ENCODE measurements around the gene GNG8. TPM values are rescaled to one million over a fixed set of nuclear protein-coding genes. Genes with fewer than 3 reads are reported as not detected.

GNG8 gene
- total RNA-seq (not detected), polyA plus RNA-seq (not detected)

DNA sequence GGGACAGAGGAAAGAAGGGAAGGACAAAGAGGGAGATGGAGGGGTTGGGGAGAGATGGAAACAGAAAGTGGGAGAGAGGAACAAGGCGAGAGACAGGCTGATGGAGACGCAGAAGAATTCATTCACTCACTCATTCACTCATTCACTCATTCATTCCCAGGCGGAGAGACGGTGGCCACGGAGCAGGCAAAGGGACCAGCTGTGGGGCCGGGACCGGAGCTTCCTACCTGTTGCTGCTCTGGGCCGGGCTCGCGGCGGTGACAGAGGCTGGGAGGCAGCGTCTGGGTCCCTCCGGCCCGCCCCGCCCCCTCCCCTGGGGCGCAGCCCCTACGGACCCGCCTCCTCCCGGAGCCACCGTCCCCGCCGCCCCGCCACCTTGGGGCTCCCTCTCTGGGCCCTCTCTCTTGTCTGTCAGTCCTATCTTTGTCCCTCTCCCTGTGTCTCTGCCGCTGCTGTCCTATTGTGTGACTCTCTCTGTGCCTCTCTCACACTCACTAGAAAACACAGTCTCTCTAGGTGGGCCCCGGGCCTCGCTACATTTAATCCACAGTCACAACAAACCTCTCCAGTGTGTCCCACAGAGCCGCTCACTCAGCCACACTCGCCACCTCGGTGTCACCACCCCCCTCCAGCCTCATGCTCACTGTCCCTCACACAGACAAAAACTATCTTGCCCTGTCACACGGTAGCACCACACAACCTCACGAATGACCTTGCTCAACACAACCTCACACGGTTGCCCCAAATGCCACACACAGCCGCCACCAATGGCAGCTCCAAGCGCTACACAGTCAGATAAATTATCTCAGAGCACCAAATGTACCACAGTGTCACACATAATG is at the start of gene GNG8:
GNG8 (minus strand) TSS at position 283 of the 842 bp plus-strand sequence. CDS start 1,520 bp downstream, outside the sequence.
- Histone ChIP-seq H3K36me3 (no peaks in the 10 kb centered on the region), H3K27me3 (no peaks in the 10 kb centered on the region), H3K4me3 (no peak within 1 kb of the TSS), H3K9me3 (no peaks in the 10 kb centered on the region), H3K4me1 (peaks cover 0 to 49% (median 43%) of the 10 kb centered on the region in 4 donors), H3K27ac (peak within 1 kb of the TSS in 1 of 4 donors; percentile 11)
- intact Hi-C loops (cut with DNase I): loop anchor here (2.0 kb wide), 1 partner anchor 21 kb away; no protein-coding TSS in a partner anchor
- TF ChIP-seq POLR2A (IDR thresholded peaks at IDR 0.05) (no peak), POLR2AphosphoS5 (IDR thresholded peaks at IDR 0.05) (no peak), EP300 (IDR thresholded peaks at IDR 0.05) (no peak)
- TF ChIP-seq, protein P1, sequence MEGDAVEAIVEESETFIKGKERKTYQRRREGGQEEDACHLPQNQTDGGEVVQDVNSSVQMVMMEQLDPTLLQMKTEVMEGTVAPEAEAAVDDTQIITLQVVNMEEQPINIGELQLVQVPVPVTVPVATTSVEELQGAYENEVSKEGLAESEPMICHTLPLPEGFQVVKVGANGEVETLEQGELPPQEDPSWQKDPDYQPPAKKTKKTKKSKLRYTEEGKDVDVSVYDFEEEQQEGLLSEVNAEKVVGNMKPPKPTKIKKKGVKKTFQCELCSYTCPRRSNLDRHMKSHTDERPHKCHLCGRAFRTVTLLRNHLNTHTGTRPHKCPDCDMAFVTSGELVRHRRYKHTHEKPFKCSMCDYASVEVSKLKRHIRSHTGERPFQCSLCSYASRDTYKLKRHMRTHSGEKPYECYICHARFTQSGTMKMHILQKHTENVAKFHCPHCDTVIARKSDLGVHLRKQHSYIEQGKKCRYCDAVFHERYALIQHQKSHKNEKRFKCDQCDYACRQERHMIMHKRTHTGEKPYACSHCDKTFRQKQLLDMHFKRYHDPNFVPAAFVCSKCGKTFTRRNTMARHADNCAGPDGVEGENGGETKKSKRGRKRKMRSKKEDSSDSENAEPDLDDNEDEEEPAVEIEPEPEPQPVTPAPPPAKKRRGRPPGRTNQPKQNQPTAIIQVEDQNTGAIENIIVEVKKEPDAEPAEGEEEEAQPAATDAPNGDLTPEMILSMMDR (IDR thresholded peaks at IDR 0.05): no peak
- DNase-seq: no peak
- WGBS, 2 donors: 14 to 34% methylated on average over 34 of the region's 34 CpGs

DNA sequence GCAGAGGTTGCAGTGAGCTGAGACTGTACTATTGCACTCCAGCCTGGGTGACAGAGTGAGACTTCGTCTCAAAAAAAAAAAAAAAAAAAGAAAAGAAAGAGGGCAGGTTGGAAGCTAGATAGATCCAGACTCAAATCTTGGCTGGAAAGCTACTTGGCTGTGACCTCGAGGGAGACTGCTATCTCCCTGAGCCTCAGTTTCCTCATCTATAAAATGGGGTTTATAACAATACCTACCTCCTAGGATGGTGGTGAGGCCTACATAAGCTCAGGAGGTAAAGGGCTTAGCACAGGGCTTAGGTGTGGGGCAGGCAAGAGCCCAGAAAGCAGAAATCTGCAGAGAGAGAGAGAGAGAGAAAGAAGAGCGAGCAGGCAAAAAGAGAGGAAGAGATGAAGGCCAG is 49.2 kb upstream of the GNG8 start:
- no peaks in the 10 kb centered on the region for H3K4me1 ChIP-seq
- no peaks in the 10 kb centered on the region for H3K9me3 ChIP-seq
- H3K36me3 ChIP-seq: peaks cover 16 to 97% (median 55%) of the 10 kb centered on the region in 4 donors
- no peaks in the 10 kb centered on the region for H3K27me3 ChIP-seq
- H3K4me3 ChIP-seq: no peak overlapping the region
- no peak overlapping the region for H3K27ac ChIP-seq
- TF ChIP-seq, protein P1 (IDR thresholded peaks at IDR 0.05): no peak
- no peak for TF ChIP-seq EP300 (IDR thresholded peaks at IDR 0.05)
- no peak for TF ChIP-seq POLR2AphosphoS5 (IDR thresholded peaks at IDR 0.05)
- TF ChIP-seq POLR2A (IDR thresholded peaks at IDR 0.05): no peak
- DNase-seq: no peak
- intact Hi-C loops (cut with DNase I): no loop called here
- WGBS, 2 donors: 77 to 79% methylated on average over 3 of the region's 3 CpGs

DNA sequence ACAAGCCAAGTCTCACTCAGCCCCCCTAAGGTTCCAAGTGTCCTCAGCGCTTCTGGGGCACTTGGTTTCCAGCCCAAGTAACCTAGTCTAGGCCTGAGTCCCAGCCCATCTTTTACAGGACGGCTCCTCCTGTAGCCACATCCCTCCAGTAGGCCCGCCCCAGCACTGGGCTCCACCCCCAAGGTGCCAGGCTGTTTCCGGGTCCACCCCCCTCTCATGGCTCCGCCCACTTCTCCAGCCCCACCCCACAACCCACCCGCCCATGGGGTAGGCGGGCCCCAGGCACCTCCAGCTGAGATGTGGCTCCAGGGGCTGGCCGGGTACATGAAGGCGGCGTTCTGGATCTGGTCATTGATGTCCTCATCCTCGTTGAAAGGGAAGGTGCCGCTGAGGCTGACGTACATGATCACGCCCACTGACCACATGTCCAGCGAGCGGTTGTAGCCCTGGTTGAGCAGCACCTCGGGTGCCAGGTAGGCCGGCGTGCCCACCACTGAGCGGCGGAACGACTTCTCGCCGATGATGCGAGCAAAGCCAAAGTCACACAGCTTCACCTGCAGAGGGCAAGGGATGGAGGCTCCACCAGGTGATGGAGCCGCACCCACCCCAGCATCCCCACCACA is 42.2 kb upstream of the GNG8 start:
- Histone ChIP-seq H3K36me3 (peaks cover 6 to 94% (median 47%) of the 10 kb centered on the region in 4 donors), H3K9me3 (no peaks in the 10 kb centered on the region), H3K4me3 (no peak overlapping the region), H3K27ac (no peak overlapping the region), H3K27me3 (no peaks in the 10 kb centered on the region), H3K4me1 (no peaks in the 10 kb centered on the region)
- WGBS, 2 donors: 87 to 88% methylated on average over 26 of the region's 26 CpGs
- DNase-seq: no peak
- TF ChIP-seq EP300 (IDR thresholded peaks at IDR 0.05): no peak
- TF ChIP-seq POLR2AphosphoS5 (IDR thresholded peaks at IDR 0.05): no peak
- TF ChIP-seq, protein P1 (IDR thresholded peaks at IDR 0.05): no peak
- no peak for TF ChIP-seq POLR2A (IDR thresholded peaks at IDR 0.05)
- intact Hi-C loops (cut with DNase I): no loop called here

- Histone ChIP-seq H3K4me1 (no peaks in the 10 kb centered on the region), H3K27me3 (no peaks in the 10 kb centered on the region), H3K9me3 (no peaks in the 10 kb centered on the region), H3K4me3 (no peak overlapping the region), H3K36me3 (peaks cover 6 to 66% (median 32%) of the 10 kb centered on the region in 4 donors), H3K27ac (no peak overlapping the region)
- intact Hi-C loops (cut with DNase I): no loop called here
- TF ChIP-seq EP300 (IDR thresholded peaks at IDR 0.05) (no peak), POLR2A (IDR thresholded peaks at IDR 0.05) (no peak), POLR2AphosphoS5 (IDR thresholded peaks at IDR 0.05) (no peak)
- TF ChIP-seq, protein P1 (IDR thresholded peaks at IDR 0.05): no peak
- DNase-seq: no peak
- WGBS, 2 donors: 95% methylated on average over 21 of the region's 21 CpGs
Observed at GRCh38 chr19:46674416-46675178, 38.6 kb upstream of the GNG8 start.
